Naive B cell (primary cell): ENCODE results near the gene TRABD2A. TPM values are rescaled to one million over a fixed set of nuclear protein-coding genes. Genes with fewer than 3 reads are reported as not detected.

Experiments used
- ATAC-seq, 2 donors: fragments of 150-1000 bp; cut with Tn5 transposase; 2 replicates each; pipeline ENCODE4 v1.10.0; 2021; ENCODE audit warnings: low read depth in 2 of 2, mild to moderate bottlenecking in 2 of 2, moderate library complexity in 2 of 2
- DNase-seq: peaks from one replicate; pipeline ENCODE4 v3.0.0; 2022
- H3K27ac Mint-ChIP-seq, 6 donors: one replicate each; pipeline ENCODE4 v1.8.0; 2020 to 2022; ENCODE audit warnings: mild to moderate bottlenecking in 6 of 6, mixed read lengths in 6 of 6, moderate library complexity in 5 of 6, inconsistent platforms in 2 of 6
- H3K27me3 Mint-ChIP-seq, 3 donors: one replicate each; pipeline ENCODE4 v1.8.0; 2021 to 2022; ENCODE audit warnings: mixed read lengths in 3 of 3, mild to moderate bottlenecking in 1 of 3
- H3K36me3 Mint-ChIP-seq, 2 donors: one replicate each; pipeline ENCODE4 v1.8.0; 2020 to 2022; ENCODE audit warnings: mixed read lengths in 2 of 2, inconsistent platforms in 1 of 2, mild to moderate bottlenecking in 1 of 2
- H3K4me1 Mint-ChIP-seq, 3 donors: one replicate each; pipeline ENCODE4 v1.8.0; 2020 to 2022; ENCODE audit warnings: mixed read lengths in 3 of 3, inconsistent platforms in 1 of 3, mild to moderate bottlenecking in 1 of 3, moderate library complexity in 1 of 3
- H3K4me3 Mint-ChIP-seq, 8 donors: one replicate each; pipeline ENCODE4 v1.8.0; 2020 to 2022; ENCODE audit warnings: mild to moderate bottlenecking in 8 of 8, mixed read lengths in 8 of 8, moderate library complexity in 8 of 8, inconsistent platforms in 2 of 8
- H3K9me3 Mint-ChIP-seq, 7 donors: one replicate each; pipeline ENCODE4 v1.8.0; 2020 to 2022; ENCODE audit warnings: mixed read lengths in 7 of 7, mild to moderate bottlenecking in 5 of 7, inconsistent platforms in 2 of 7, moderate library complexity in 1 of 7
- polyA plus RNA-seq, 6 donors: library from polyadenylated mRNA; unstranded; fragments of 300-500 nt; fragmentation: Illumina TruSeq; gene quantifications; one replicate each; pipeline ENCODE4 v1.2.3, GENCODE V29; 2021; ENCODE audit warnings: low read depth in 6 of 6

Gene TRABD2A
- polyA plus RNA-seq, 6 donors from 2014 or later, result 6.5 to 12.3 (median 9.4) TPM

GRCh38 chr2:84832772-84833461, 48.0 kb downstream of the TRABD2A start:
- Mint-ChIP-seq H3K27me3 (no peaks in the 10 kb centered on the region), H3K9me3 (peaks cover 4 to 18% (median 13%) of the 10 kb centered on the region in 7 donors), H3K4me1 (peaks cover 19 to 32% (median 26%) of the 10 kb centered on the region in 3 donors), H3K27ac (peak overlapping the region in 5 of 6 donors; percentile 78 to 94 (median 88)), H3K36me3 (peaks cover 7 to 23% of the 10 kb centered on the region in 2 donors), H3K4me3 (peak overlapping the region; percentile 31 to 82 (median 65))
- DNase-seq, result peak; percentile 45
- peak; percentile 89 to 90 for ATAC-seq

GRCh38 chr2:84830758-84831500, 50.0 kb downstream of the TRABD2A start:
- ATAC-seq (no peak), DNase-seq (no peak)
- Mint-ChIP-seq H3K27me3 (no peaks in the 10 kb centered on the region), H3K9me3 (peaks cover 0 to 4% (median 3%) of the 10 kb centered on the region in 7 donors), H3K27ac (peak overlapping the region in 3 of 6 donors; percentile 10 to 78 (median 65)), H3K4me1 (peaks cover 19 to 32% (median 26%) of the 10 kb centered on the region in 3 donors), H3K4me3 (peak overlapping the region in 3 of 8 donors; percentile 2 to 59 (median 20)), H3K36me3 (peaks cover 4 to 5% of the 10 kb centered on the region in 2 donors)

GRCh38 chr2:84830095-84830494, 50.8 kb downstream of the TRABD2A start:
- no peak for ATAC-seq
- no peaks in the 10 kb centered on the region for H3K36me3 Mint-ChIP-seq
- DNase-seq, result no peak
- peaks cover 19 to 32% (median 26%) of the 10 kb centered on the region in 3 donors for H3K4me1 Mint-ChIP-seq
- no peaks in the 10 kb centered on the region for H3K27me3 Mint-ChIP-seq
- no peak overlapping the region for H3K4me3 Mint-ChIP-seq
- H3K27ac Mint-ChIP-seq, result no peak overlapping the region
- H3K9me3 Mint-ChIP-seq, result no peaks in the 10 kb centered on the region

GRCh38 chr2:84829693-84830092, 51.2 kb downstream of the TRABD2A start:
- Mint-ChIP-seq H3K27ac (no peak overlapping the region), H3K36me3 (no peaks in the 10 kb centered on the region), H3K9me3 (no peaks in the 10 kb centered on the region), H3K4me1 (peaks cover 19 to 32% (median 26%) of the 10 kb centered on the region in 3 donors), H3K4me3 (no peak overlapping the region), H3K27me3 (no peaks in the 10 kb centered on the region)
- DNase-seq, result no peak
- ATAC-seq, result no peak

- Mint-ChIP-seq H3K36me3 (no peaks in the 10 kb centered on the region), H3K27me3 (no peaks in the 10 kb centered on the region), H3K4me3 (no peak overlapping the region), H3K27ac (peak overlapping the region in 1 of 6 donors; percentile 70), H3K9me3 (no peaks in the 10 kb centered on the region), H3K4me1 (peaks cover 10 to 21% (median 16%) of the 10 kb centered on the region in 3 donors)
- no peak for DNase-seq
- no peak for ATAC-seq
Measured at GRCh38 chr2:84827978-84828575, 52.8 kb downstream of the TRABD2A start.

DNA sequence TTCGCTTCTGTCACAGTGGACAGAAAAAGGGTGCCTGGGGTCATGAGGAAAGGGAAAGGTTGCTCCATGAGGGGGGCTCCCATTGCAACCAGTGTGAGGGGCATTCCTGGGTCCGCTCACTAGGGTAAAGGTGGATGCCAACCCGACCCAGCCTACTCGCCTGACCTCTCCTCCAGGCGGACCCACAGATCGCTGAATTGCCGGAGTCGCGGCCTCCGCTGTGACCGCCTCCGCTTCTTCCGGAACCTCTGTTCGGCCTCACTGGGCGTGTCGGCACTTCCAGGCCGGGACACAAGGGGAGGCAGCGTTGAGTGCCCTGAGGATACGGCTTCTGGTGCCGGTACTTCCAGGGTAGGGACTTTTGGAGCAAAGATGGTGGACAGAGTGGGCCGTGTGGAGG, 57.1 kb downstream of the TRABD2A start:
- no peaks in the 10 kb centered on the region for H3K27me3 Mint-ChIP-seq
- no peaks in the 10 kb centered on the region for H3K9me3 Mint-ChIP-seq
- no peak overlapping the region for H3K4me3 Mint-ChIP-seq
- peaks cover 0 to 16% (median 0%) of the 10 kb centered on the region in 3 donors for H3K4me1 Mint-ChIP-seq
- DNase-seq (no peak), ATAC-seq (no peak)
- H3K27ac Mint-ChIP-seq, result peak overlapping the region in 1 of 6 donors; percentile 49
- H3K36me3 Mint-ChIP-seq, result no peaks in the 10 kb centered on the region

DNA sequence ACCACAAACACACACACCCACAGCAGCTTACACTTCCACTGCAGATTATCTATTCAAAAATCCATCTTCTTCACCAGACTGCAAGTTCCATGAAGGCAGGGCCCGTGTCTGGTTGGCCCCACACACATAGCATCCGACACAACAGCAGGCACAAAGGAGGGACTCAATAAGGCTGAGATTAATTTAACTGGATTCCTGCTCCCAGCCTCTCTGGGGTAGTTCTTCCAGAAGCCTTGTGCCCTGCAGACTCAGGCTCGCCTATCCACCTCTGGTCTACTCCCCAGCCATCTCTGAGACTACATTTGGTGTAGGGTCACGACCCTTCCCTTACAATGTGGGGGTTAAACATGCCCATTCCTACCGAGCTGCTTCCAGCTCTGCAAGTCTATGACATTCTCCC, 57.7 kb downstream of the TRABD2A start:
- Mint-ChIP-seq H3K4me1 (peaks cover 0 to 21% (median 4%) of the 10 kb centered on the region in 3 donors), H3K36me3 (no peaks in the 10 kb centered on the region), H3K9me3 (no peaks in the 10 kb centered on the region), H3K27ac (peak overlapping the region in 2 of 6 donors; percentile 1 to 94), H3K4me3 (no peak overlapping the region), H3K27me3 (no peaks in the 10 kb centered on the region)
- ATAC-seq, result no peak
- DNase-seq, result no peak

DNA sequence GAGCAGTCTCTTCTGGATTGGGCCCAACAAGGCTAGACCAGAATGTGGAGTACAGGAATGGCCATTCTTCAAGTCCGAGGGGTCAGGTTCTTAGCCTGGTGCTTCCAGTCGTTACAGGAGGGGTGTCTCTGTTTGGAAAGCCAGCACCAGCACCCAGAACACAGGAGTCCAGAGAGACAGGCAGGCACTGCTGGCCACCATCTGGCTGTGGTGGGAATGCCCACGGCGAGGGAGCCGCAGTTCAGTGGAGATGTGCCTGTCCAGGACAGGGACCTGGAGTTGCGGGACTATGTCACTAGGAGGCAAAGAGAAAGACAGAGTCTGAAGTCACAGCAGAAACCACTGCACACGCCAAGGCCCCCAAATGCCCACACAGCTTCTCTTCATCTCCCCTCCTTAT, 59.1 kb downstream of the TRABD2A start:
- DNase-seq, result no peak
- no peak overlapping the region for H3K4me3 Mint-ChIP-seq
- no peak for ATAC-seq
- H3K36me3 Mint-ChIP-seq, result no peaks in the 10 kb centered on the region
- peak overlapping the region in 1 of 6 donors; percentile 44 for H3K27ac Mint-ChIP-seq
- peaks cover 10 to 32% (median 16%) of the 10 kb centered on the region in 3 donors for H3K4me1 Mint-ChIP-seq
- peaks cover 0 to 2% (median 0%) of the 10 kb centered on the region in 7 donors for H3K9me3 Mint-ChIP-seq
- H3K27me3 Mint-ChIP-seq, result no peaks in the 10 kb centered on the region

- Mint-ChIP-seq H3K27ac (peak overlapping the region; percentile 17 to 94 (median 78)), H3K4me1 (peaks cover 15 to 50% (median 23%) of the 10 kb centered on the region in 3 donors), H3K27me3 (peaks cover 0 to 10% (median 0%) of the 10 kb centered on the region in 3 donors), H3K4me3 (peak overlapping the region in 5 of 8 donors; percentile 27 to 47 (median 38)), H3K36me3 (peaks cover 0 to 4% of the 10 kb centered on the region in 2 donors), H3K9me3 (peaks cover 0 to 2% (median 0%) of the 10 kb centered on the region in 7 donors)
- DNase-seq (peak; percentile 19), ATAC-seq (peak; percentile 76 to 79)
Measured at GRCh38 chr2:84817239-84817655, 63.6 kb downstream of the TRABD2A start.

- Mint-ChIP-seq H3K4me1 (peaks cover 15 to 50% (median 23%) of the 10 kb centered on the region in 3 donors), H3K36me3 (peaks cover 0 to 4% of the 10 kb centered on the region in 2 donors), H3K27ac (peak overlapping the region in 5 of 6 donors; percentile 44 to 94 (median 85)), H3K9me3 (peaks cover 0 to 2% (median 0%) of the 10 kb centered on the region in 7 donors), H3K27me3 (peaks cover 0 to 17% (median 0%) of the 10 kb centered on the region in 3 donors), H3K4me3 (peak overlapping the region in 4 of 8 donors; percentile 37 to 58 (median 48))
- DNase-seq (no peak), ATAC-seq (no peak)
Measured at GRCh38 chr2:84816426-84817026, 64.4 kb downstream of the TRABD2A start.

- H3K4me3 Mint-ChIP-seq, result no peak overlapping the region
- peaks cover 0 to 2% (median 0%) of the 10 kb centered on the region in 7 donors for H3K9me3 Mint-ChIP-seq
- ATAC-seq (no peak), DNase-seq (no peak)
- peaks cover 0 to 18% (median 4%) of the 10 kb centered on the region in 3 donors for H3K27me3 Mint-ChIP-seq
- H3K27ac Mint-ChIP-seq, result no peak overlapping the region
- peaks cover 0 to 4% of the 10 kb centered on the region in 2 donors for H3K36me3 Mint-ChIP-seq
- peaks cover 15 to 46% (median 23%) of the 10 kb centered on the region in 3 donors for H3K4me1 Mint-ChIP-seq
Measured at GRCh38 chr2:84815146-84815545, 65.7 kb downstream of the TRABD2A start.

DNA sequence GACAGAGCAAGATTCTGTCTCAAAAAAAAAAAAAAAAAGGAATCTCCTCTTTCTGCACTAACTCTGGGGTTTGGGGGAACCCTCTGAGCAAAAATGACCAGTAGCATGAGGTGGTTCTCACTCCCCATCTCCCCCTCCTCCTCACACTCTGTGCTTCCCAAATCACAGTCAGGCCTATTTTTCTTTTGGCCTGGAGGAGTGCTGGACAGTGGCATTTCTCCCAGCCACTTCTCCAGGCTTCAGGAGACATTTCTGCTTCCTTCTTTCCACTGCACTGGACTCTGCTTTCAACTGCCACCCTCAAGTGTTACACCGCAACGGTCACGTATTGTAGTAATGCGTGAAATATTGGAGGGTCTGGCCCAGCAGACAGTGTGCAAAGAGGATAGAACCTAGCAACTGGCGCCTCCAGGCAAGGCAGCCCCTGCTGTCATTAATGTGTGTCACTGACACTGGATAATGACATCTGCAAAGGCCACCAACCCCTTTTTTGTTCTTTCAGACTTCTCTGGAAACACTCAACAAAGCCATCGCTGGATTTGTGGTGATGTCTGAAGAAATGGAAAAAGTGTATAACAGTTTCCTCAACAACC, 68.9 kb downstream of the TRABD2A start:
- ATAC-seq, result no peak
- peaks cover 6 to 27% (median 8%) of the 10 kb centered on the region in 3 donors for H3K4me1 Mint-ChIP-seq

More for the DNA sequence above, 68.9 kb downstream of the TRABD2A start:
- DNase-seq, result no peak
- Mint-ChIP-seq H3K9me3 (no peaks in the 10 kb centered on the region), H3K4me3 (no peak overlapping the region), H3K36me3 (peaks cover 0 to 4% of the 10 kb centered on the region in 2 donors), H3K27me3 (peaks cover 0 to 18% (median 11%) of the 10 kb centered on the region in 3 donors), H3K27ac (no peak overlapping the region)
